Measurements from ENCODE around the gene HAPLN3.

The HAPLN3 gene

GRCh38 chr15:88858934-88859333, 36.4 kb downstream of the HAPLN3 start:
- no peak for DNase-seq

- no peak for DNase-seq
Measured at GRCh38 chr15:88852476-88852875, 42.9 kb downstream of the HAPLN3 start.

- no peak for DNase-seq
Measured at GRCh38 chr15:88849376-88850072, 45.8 kb downstream of the HAPLN3 start.

GRCh38 chr15:88848203-88848602, 47.1 kb downstream of the HAPLN3 start:
- no peak for DNase-seq

- no peak for DNase-seq
Measured at GRCh38 chr15:88847144-88847543, 48.2 kb downstream of the HAPLN3 start.

- no peak for DNase-seq
Measured at GRCh38 chr15:88845616-88846015, 49.7 kb downstream of the HAPLN3 start.

- no peak for DNase-seq
Measured at GRCh38 chr15:88844749-88845386, 50.5 kb downstream of the HAPLN3 start.

- DNase-seq, result no peak
Measured at GRCh38 chr15:88843334-88843733, 52.0 kb downstream of the HAPLN3 start.

- no peak for DNase-seq
Measured at GRCh38 chr15:88842156-88842555, 53.2 kb downstream of the HAPLN3 start.

GRCh38 chr15:88841236-88841635, 54.1 kb downstream of the HAPLN3 start:
- DNase-seq, result no peak

GRCh38 chr15:88839961-88840360, 55.4 kb downstream of the HAPLN3 start:
- DNase-seq, result no peak

GRCh38 chr15:88839146-88839545, 56.2 kb downstream of the HAPLN3 start:
- DNase-seq, result no peak

- no peak for DNase-seq
Measured at GRCh38 chr15:88838667-88839066, 56.7 kb downstream of the HAPLN3 start.

- no peak for DNase-seq
Measured at GRCh38 chr15:88835646-88836045, 59.7 kb downstream of the HAPLN3 start.

- DNase-seq, result no peak
Measured at GRCh38 chr15:88835119-88835518, 60.2 kb downstream of the HAPLN3 start.

GRCh38 chr15:88834211-88834812, 61.0 kb downstream of the HAPLN3 start:
- DNase-seq, result no peak

GRCh38 chr15:88833731-88834100, 61.6 kb downstream of the HAPLN3 start:
- DNase-seq, result no peak

GRCh38 chr15:88832820-88833730, 62.3 kb downstream of the HAPLN3 start:
- no peak for DNase-seq

GRCh38 chr15:88830016-88830415, 65.3 kb downstream of the HAPLN3 start:
- DNase-seq, result no peak

- no peak for DNase-seq
Measured at GRCh38 chr15:88828791-88829190, 66.6 kb downstream of the HAPLN3 start.

All from T1000 (cell line).